GM19025 (cell line): Measurements from ENCODE around the gene OR5AS1.
"Not testable (repeated sequence)": the region's sequence is repeated elsewhere in the genome, so short reads cannot be mapped to it uniquely, and the experiment has no call there.

Experiments used
- ATAC-seq: cut with Tn5 transposase; IDR thresholded peaks from one replicate; pipeline ENCODE4 v1.9.1; 2021; ENCODE audit warnings: mild to moderate bottlenecking, low read depth, moderate library complexity; ENCODE audit not compliant: unreplicated experiment

Gene OR5AS1

GRCh38 chr11:56027354-56027753 lies at the start of gene OR5AS1:
Gene OR5AS1 (plus strand): TSS chr11:56027654. CDS start chr11:56030419, 2,765 bp downstream.
- ATAC-seq, result no peak

- ATAC-seq, result no peak
Observed at GRCh38 chr11:55994525-55994924, 32.9 kb upstream of the OR5AS1 start, which contains the start of gene OR5F1. Gene OR5F1 (minus strand): TSS chr11:55994625. CDS start chr11:55994625, 0 bp downstream.

- no peak for ATAC-seq
Observed at GRCh38 chr11:56010716-56011115, 16.7 kb upstream of the OR5AS1 start.

- ATAC-seq, result no peak
Observed at GRCh38 chr11:56013805-56014204, 13.6 kb upstream of the OR5AS1 start.

- ATAC-seq, result no peak
Observed at GRCh38 chr11:56045538-56045937, 18.1 kb downstream of the OR5AS1 start.

- no peak for ATAC-seq
Observed at GRCh38 chr11:56048480-56048879, 21.0 kb downstream of the OR5AS1 start.

- ATAC-seq, result no peak
Observed at GRCh38 chr11:56049487-56049886, 22.0 kb downstream of the OR5AS1 start.

- ATAC-seq, result not testable (repeated sequence)
Observed at GRCh38 chr11:56056366-56056765, 28.9 kb downstream of the OR5AS1 start.

GRCh38 chr11:56057661-56058237 lies 30.3 kb downstream of the OR5AS1 start:
- not testable (repeated sequence) for ATAC-seq

GRCh38 chr11:56058260-56058780 lies 30.9 kb downstream of the OR5AS1 start:
- ATAC-seq, result not testable (repeated sequence)

- no peak for ATAC-seq
Observed at GRCh38 chr11:56066980-56067379, 39.5 kb downstream of the OR5AS1 start.
